ENCODE measurements around the gene DUSP1.
A peak's percentile ranks its signal among the peaks of the same experiment; 100 is the strongest.

Gene DUSP1

GRCh38 chr5:172777881-172778814, 7.2 kb upstream of the DUSP1 start:
- DNase-seq, result no peak

DNA sequence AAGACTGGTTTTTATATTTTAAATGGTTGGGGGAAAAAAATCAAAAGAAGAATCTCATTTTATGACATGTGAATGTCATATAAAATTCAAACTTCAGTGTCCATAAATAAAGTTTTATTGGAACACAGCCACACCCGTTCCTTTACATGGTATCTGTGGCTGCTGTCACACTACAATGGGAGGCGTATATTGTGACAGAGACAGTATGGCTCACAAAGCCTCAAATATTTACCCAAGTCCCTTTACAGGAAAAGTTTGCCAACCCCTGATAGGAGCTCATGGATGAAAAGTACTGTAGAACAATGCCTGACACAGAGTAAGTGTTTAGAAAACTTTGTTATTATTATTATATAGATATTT, 5.2 kb upstream of the DUSP1 start:
- no peak for DNase-seq

GRCh38 chr5:172775326-172776234, 4.6 kb upstream of the DUSP1 start:
- DNase-seq, result no peak

GRCh38 chr5:172774561-172775315, 3.7 kb upstream of the DUSP1 start:
- DNase-seq, result no peak

DNA sequence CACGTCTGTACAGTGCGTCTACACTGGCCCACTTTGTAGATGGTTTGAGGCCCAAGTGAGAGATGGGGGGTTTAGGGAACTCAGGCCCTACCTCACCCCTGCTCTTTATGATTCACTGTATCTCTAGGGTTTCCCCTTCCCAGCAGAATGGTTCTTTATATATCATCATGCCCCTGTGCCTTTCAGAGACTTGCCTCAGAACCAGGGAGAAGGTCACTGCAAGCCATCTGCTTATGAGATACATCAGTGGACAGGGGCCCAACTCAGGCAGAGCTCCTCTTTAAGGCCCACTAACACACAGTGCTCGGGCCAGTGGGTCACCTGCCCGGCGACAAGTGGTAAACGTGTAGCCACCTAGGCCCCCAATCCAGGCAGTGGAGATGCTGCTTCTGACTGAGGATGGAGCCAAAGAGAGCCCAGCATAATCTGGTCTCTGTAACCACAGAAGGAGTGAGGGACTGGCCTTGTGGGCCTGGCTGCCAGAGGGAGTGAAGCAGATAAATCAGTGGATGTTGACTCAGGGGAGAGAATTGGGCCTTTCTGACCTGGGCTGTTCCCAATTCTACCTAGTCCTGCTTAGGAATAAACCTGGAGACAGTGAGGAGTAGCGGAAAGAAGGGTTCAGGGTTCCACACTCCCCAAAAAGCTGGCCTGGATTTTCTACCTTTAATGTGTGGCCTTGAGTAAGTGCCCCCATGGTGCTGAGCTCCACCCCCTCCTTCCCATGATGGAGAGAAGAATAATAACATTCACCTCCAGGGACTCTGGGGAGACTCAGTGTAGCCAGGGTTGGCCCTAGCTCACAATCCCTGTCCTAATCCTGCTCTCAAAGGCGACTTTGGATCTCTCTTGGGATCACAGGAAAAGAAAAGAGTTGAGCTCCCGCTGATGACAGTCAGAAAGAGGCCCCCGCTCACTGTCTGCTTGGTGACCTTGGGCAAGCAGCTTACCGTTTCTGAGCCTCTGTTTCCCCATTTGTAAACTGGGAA, 2.8 kb upstream of the DUSP1 start:
- no peak for DNase-seq

GRCh38 chr5:172772112-172772906, 1.3 kb upstream of the DUSP1 start:
- peak; percentile 11 for DNase-seq

- no peak for DNase-seq
Measured at GRCh38 chr5:172771439-172772111, 580 bp upstream of the DUSP1 start.

- DNase-seq, result no peak
Measured at GRCh38 chr5:172770374-172770674, 671 bp downstream of the DUSP1 start.

DNA sequence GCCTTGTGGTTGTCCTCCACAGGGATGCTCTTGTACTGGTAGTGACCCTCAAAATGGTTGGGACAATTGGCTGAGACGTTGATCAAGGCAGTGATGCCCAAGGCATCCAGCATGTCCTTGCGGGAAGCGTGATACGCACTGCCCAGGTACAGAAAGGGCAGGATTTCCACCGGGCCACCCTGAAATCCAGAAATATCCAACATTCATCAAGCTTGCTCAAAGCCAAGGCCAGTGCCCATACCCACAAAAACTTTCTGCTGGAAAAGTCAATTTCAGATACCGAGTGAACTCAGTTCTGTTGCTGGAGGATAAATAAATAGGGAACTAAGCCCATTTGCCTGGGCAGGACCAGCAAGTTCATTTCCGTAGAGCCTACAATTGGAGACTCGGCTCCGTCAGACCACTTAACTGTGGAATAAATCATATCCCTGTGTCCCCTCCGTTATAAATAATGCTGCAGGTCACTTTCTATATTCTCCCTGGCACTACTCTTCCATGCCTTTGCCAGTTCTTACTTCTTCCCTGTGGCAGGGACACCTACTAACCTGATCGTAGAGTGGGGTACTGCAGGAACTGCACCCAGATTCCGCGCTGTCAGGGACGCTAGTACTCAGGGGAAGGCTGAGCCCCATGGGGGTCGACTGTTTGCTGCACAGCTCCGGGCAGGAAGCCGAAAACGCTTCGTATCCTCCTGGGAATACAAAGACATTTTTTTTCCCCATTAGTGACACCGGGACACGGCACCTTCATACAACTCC, 1.2 kb downstream of the DUSP1 start:
- DNase-seq, result no peak

DNA sequence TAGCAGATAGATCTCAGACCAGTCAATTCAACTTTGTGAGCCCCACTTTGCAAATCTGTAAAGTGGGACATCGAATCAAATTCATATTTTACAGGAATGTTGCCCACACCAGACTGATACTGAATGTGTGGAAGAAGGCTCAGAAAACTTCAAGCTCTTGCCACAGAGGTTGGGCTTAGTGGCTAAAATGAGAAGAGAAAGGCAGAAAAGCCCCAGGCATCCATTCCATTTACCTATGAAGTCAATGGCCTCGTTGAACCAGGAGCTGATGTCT, 1.7 kb downstream of the DUSP1 start:
- DNase-seq, result no peak

DNA sequence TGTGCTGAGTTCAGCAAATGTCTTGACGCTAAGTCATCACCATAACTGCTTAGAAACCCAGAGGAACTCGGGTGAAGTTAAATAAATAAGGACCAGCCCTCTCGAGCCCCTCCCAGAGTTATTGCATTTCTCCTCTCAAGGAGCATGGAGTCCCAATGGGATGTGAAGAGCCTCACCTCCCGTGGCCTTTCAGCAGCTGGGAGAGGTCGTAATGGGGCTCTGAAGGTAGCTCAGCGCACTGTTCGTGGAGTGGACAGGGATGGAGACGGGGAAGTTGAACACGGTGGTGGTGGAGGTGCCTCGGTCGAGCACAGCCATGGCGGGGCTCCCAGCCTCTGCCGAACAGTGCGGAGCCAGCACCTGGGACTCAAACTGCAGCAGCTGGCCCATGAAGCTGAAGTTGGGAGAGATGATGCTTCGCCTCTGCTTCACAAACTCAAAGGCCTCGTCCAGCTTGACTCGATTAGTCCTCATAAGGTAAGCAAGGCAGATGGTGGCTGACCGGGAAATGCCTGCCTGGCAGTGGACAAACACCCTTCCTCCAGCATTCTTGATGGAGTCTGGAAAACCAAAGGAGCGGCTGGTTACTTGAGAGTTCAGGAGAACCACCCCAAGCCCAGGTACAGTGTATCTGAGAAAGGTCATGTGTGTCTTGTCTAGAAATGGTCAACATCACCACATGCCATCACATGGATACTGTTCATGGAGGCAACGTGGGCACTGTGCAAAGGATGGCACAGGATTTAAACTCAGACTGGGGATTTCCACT, 2.2 kb downstream of the DUSP1 start:
- no peak for DNase-seq

GRCh38 chr5:172768098-172768572, 2.9 kb downstream of the DUSP1 start:
- no peak for DNase-seq

- no peak for DNase-seq
Measured at GRCh38 chr5:172766287-172767108, 4.5 kb downstream of the DUSP1 start.

DNA sequence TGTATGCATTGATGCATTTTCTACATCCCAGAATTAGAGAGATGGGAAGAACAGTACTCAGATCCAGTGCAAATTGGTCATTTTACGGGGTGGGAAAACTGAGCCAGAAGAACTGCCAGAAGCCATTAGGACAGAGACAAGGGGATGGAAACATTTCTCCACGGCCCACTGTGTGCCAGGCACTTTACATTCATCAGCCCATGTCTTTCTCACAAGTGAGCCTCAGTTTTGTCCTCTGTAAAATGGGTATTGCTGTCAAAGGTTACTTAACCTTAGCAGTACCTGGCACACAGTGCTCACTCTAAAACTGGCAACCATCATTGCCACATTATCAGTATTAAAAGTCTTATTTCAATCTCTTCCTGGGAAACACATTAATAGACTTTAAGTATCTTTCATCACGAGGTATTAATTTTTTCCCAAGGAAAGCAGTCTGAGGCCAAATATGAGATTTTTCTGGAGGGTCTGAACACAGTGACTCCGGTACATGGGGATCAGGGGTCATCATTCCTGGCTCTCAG, 5.2 kb downstream of the DUSP1 start:
- no peak for DNase-seq

GRCh38 chr5:172764861-172765765, 5.9 kb downstream of the DUSP1 start:
- DNase-seq, result peak; percentile 92

DNA sequence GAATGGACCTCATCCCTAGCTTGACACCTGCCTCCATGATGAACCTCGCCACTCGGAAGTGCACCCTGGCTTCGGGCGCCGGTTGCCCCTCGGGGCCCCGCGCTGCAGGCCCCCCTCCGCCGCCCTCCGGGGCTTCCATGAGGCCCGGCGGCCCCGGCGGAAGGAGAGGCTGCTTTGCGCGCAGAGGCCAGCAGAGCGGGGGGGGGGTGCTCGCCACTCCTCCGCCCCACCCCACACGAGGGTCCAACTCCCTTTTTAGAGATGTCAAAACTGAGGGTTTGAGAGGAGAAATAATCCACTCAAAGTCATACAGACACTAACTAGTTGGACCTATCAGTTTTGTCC, 7.9 kb downstream of the DUSP1 start:
- no peak for DNase-seq

All from NCI-H1105 (cell line).